K562 (cell line): ENCODE data around the gene GATC. TPM values are rescaled to one million over a fixed set of nuclear protein-coding genes. Genes with fewer than 3 reads are reported as not detected.
A peak's percentile ranks its signal among the peaks of the same experiment; 100 is the strongest.

Experiments used
- ARID1B ChIP-seq: fragments of 450-650 bp; IDR thresholded peaks from 2 replicates; pipeline ENCODE4 v1.6.1; 2016; ENCODE audit warnings: antibody characterized with exemption, mild to moderate bottlenecking, inconsistent platforms
- CBFA2T2 ChIP-seq: fragments of 450-650 bp; conservative IDR thresholded peaks from 2 replicates; pipeline ENCODE4 v1.6.1; 2017; ENCODE audit warnings: mild to moderate bottlenecking
- CCAR2 ChIP-seq: fragments of 200-400 bp; formaldehyde crosslinking; IDR thresholded peaks from 2 replicates; pipeline ENCODE4 v1.6.1; 2017; ENCODE audit warnings: mild to moderate bottlenecking, low read depth, low read length
- DPF2 ChIP-seq: fragments of 450-650 bp; IDR thresholded peaks from 2 replicates; pipeline ENCODE4 v1.6.1; 2016
- HINFP ChIP-seq: fragments of 450-650 bp; conservative IDR thresholded peaks from 2 replicates; pipeline ENCODE4 v1.6.1; 2016; ENCODE audit warnings: missing genetic modification characterization, low read depth, mild to moderate bottlenecking, control low read depth, missing compliant biosample characterization
- HNRNPLL ChIP-seq: fragments of 200-400 bp; formaldehyde crosslinking; IDR thresholded peaks from 2 replicates; pipeline ENCODE4 v1.6.1; 2017; ENCODE audit warnings: low read length, low read depth, mild to moderate bottlenecking; ENCODE audit not compliant: poor library complexity, severe bottlenecking
- ILK ChIP-seq: fragments of 450-650 bp; IDR thresholded peaks from 2 replicates; pipeline ENCODE4 v1.6.1; 2016; ENCODE audit warnings: missing genetic modification characterization, low read depth, mild to moderate bottlenecking, missing compliant biosample characterization, moderate library complexity, borderline replicate concordance
- LEF1 ChIP-seq: fragments of 450-650 bp; IDR thresholded peaks from 2 replicates; pipeline ENCODE4 v1.6.1; 2016; ENCODE audit warnings: mild to moderate bottlenecking
- MAFF ChIP-seq: IDR thresholded peaks from 2 replicates; pipeline ENCODE4 v1.6.1; 2012; ENCODE audit warnings: low read length, improper control_type of control experiment
- MBD1 ChIP-seq: fragments of 250-450 bp; sonication (Bioruptor Pico); IDR thresholded peaks from 2 replicates; pipeline ENCODE4 v1.8.0; 2022; ENCODE audit warnings: inconsistent platforms
- PTBP1 ChIP-seq: fragments of 200-400 bp; formaldehyde crosslinking; IDR thresholded peaks from 2 replicates; pipeline ENCODE4 v1.6.1; 2017; ENCODE audit warnings: low read depth, low read length
- SMARCE1 ChIP-seq: fragments of 450-650 bp; IDR thresholded peaks from 2 replicates; pipeline ENCODE4 v1.7.1; 2016; ENCODE audit warnings: mild to moderate bottlenecking
- UBTF ChIP-seq, 2 experiments: IDR thresholded peaks; 2 replicates each; pipeline ENCODE4 v1.6.1; 2012; ENCODE audit warnings: improper control_type of control experiment in 2 of 2, low read depth in 2 of 2, low read length in 2 of 2, borderline replicate concordance in 1 of 2
- ZKSCAN1 ChIP-seq: fragments of 150-350 bp; IDR thresholded peaks from 2 replicates; pipeline ENCODE4 v1.6.1; 2016; ENCODE audit warnings: low read depth, low read length
- polyA plus RNA-seq, 8 experiments: library from polyadenylated mRNA; depleted of rRNA in 4 of 8; stranded (reverse) in 5 of 8; unstranded in 3 of 8; fragments of >200 nt; fragmentation: Nextera tagmentation in 2 of 8; fragmentation: Illumina TruSeq in 1 of 8; extraction: Ambion mirVana in 2 of 8; extraction: Trizol in 1 of 8; gene quantifications; 2 replicates each; pipeline versions ENCODE4 v1.2.1 to v1.2.3, GENCODE V29; 2011 to 2014; ENCODE audit warnings: inconsistent platforms in 1 of 8, missing spikeins in 1 of 8
- total RNA-seq, 7 experiments: library from RNA; depleted of rRNA in 6 of 7; stranded (reverse); fragments of >200 nt in 6 of 7; fragmentation: Illumina TruSeq in 2 of 7; extraction: Trizol in 2 of 7; gene quantifications; 2 replicates each; pipeline versions ENCODE4 v1.2.1 to v1.2.3, GENCODE V29; 2011 to 2021; ENCODE audit warnings: low replicate concordance in 1 of 7
- TF ChIP-seq, protein P1 (sequence below): IDR thresholded peaks from 2 replicates; pipeline ENCODE4 v1.6.1; 2016; ENCODE audit warnings: missing genetic modification characterization, missing compliant biosample characterization
- TF ChIP-seq, protein P2 (sequence below): fragments of 250-450 bp; sonication (Bioruptor Pico); IDR thresholded peaks from 2 replicates; pipeline ENCODE4 v1.5.0; 2020; ENCODE audit warnings: mild to moderate bottlenecking
- TF ChIP-seq, protein P3 (sequence below): fragments of 250-450 bp; sonication (Bioruptor Pico); IDR thresholded peaks from 2 replicates; pipeline ENCODE4 v1.5.0; 2022; ENCODE audit warnings: mild to moderate bottlenecking

The GATC gene
- total and polyA plus RNA-seq, 9 of the 15 experiments (the other 6 are each of a cell fraction or from before 2014, with no cell fraction given): 5.8 to 52.6 (median 28.2) TPM

DNA sequence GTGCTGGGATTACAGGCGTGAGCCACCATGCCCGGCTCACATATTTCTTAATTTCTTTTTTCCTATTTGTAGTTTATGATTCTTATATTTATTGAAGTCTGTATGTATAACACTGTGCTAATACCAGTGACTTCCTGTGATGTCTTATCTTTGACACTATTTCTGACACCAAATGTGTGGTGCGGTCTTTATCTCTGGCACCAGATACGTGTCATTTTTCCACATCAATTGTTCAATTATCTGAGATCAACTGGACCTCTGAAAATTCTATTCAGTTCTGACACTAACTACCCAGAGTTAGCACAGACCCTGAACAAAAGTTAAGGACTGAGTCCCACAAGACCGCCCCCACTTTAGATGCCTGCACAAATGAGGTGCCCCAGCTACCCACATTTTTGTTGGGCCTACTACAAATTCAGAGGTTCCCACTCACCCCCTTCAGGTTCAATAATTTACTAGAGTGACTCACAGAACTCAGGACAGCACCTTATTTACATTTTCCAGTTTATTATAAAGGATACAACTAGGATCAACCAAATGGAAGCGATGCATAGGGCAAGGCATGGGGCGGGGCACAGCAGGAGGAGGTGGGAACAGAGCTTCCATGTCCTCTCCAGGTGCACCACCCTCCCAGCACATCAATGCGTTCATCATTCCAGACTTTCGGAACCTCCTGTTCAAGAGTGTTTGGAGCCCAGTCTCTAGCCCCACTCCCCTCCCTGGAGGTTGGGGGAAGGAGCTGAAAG lies 35.0 kb downstream of the GATC start (continued):
- TF ChIP-seq HNRNPLL: no peak
- peak; percentile 83 for TF ChIP-seq SMARCE1
- TF ChIP-seq CCAR2: no peak
- TF ChIP-seq ARID1B: peak; percentile 89
- TF ChIP-seq CBFA2T2: peak; percentile 61
- peak; percentile 82 for TF ChIP-seq DPF2
- TF ChIP-seq UBTF (IDR thresholded peaks at IDR 0.05; ENCODE audit: borderline replicate concordance in 1 of 2, low read depth in 2 of 2, low read length in 2 of 2): no peak
- no peak for TF ChIP-seq MAFF
- no peak for TF ChIP-seq MBD1
- TF ChIP-seq, protein P1, sequence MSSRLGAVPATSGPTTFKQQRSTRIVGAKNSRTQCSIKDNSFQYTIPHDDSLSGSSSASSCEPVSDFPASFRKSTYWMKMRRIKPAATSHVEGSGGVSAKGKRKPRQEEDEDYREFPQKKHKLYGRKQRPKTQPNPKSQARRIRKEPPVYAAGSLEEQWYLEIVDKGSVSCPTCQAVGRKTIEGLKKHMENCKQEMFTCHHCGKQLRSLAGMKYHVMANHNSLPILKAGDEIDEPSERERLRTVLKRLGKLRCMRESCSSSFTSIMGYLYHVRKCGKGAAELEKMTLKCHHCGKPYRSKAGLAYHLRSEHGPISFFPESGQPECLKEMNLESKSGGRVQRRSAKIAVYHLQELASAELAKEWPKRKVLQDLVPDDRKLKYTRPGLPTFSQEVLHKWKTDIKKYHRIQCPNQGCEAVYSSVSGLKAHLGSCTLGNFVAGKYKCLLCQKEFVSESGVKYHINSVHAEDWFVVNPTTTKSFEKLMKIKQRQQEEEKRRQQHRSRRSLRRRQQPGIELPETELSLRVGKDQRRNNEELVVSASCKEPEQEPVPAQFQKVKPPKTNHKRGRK (tag): no peak
- TF ChIP-seq, protein P2, sequence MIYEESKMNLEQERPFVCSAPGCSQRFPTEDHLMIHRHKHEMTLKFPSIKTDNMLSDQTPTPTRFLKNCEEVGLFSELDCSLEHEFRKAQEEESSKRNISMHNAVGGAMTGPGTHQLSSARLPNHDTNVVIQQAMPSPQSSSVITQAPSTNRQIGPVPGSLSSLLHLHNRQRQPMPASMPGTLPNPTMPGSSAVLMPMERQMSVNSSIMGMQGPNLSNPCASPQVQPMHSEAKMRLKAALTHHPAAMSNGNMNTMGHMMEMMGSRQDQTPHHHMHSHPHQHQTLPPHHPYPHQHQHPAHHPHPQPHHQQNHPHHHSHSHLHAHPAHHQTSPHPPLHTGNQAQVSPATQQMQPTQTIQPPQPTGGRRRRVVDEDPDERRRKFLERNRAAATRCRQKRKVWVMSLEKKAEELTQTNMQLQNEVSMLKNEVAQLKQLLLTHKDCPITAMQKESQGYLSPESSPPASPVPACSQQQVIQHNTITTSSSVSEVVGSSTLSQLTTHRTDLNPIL (CRISPR knock-in tag): no peak
- no peak for TF ChIP-seq HINFP
- TF ChIP-seq, protein P3, sequence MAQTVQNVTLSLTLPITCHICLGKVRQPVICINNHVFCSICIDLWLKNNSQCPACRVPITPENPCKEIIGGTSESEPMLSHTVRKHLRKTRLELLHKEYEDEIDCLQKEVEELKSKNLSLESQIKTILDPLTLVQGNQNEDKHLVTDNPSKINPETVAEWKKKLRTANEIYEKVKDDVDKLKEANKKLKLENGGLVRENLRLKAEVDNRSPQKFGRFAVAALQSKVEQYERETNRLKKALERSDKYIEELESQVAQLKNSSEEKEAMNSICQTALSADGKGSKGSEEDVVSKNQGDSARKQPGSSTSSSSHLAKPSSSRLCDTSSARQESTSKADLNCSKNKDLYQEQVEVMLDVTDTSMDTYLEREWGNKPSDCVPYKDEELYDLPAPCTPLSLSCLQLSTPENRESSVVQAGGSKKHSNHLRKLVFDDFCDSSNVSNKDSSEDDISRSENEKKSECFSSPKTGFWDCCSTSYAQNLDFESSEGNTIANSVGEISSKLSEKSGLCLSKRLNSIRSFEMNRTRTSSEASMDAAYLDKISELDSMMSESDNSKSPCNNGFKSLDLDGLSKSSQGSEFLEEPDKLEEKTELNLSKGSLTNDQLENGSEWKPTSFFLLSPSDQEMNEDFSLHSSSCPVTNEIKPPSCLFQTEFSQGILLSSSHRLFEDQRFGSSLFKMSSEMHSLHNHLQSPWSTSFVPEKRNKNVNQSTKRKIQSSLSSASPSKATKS (CRISPR knock-in tag): no peak
- no peak for TF ChIP-seq ZKSCAN1
- TF ChIP-seq PTBP1: no peak
- TF ChIP-seq ILK: no peak
- 0 out of 2 replicates have a peak, but pooled peaks have one; percentile 44 for TF ChIP-seq LEF1
